ENCODE measurements around the gene NKX6-2.

Gene NKX6-2

GRCh38 chr10:132768346-132769248 lies 17.4 kb downstream of the NKX6-2 start:
- TF ChIP-seq USF1 (IDR thresholded peaks at IDR 0.05), result no peak
- no peak for TF ChIP-seq TAF1 (IDR thresholded peaks at IDR 0.05; ENCODE audit: low read depth)
- TF ChIP-seq FOXM1 (IDR thresholded peaks at IDR 0.05; ENCODE audit: borderline replicate concordance, low read depth), result no peak
- TF ChIP-seq RAD21 (IDR thresholded peaks at IDR 0.05; ENCODE audit: low read depth), result no peak

- TF ChIP-seq EGR1 (IDR thresholded peaks at IDR 0.05) (no peak), TCF12 (IDR thresholded peaks at IDR 0.05; ENCODE audit: low read depth) (no peak), CREB1 (IDR thresholded peaks at IDR 0.05; ENCODE audit: low read depth) (no peak), NFIC (IDR thresholded peaks at IDR 0.05) (no peak), REST (IDR thresholded peaks at IDR 0.05; ENCODE audit: low read depth) (no peak), CEBPB (IDR thresholded peaks at IDR 0.05) (no peak), TAF1 (IDR thresholded peaks at IDR 0.05; ENCODE audit: low read depth) (no peak), MAX (IDR thresholded peaks at IDR 0.05) (no peak), FOXM1 (IDR thresholded peaks at IDR 0.05; ENCODE audit: borderline replicate concordance, low read depth) (no peak), RAD21 (IDR thresholded peaks at IDR 0.05; ENCODE audit: low read depth) (no peak), ZBTB7A (IDR thresholded peaks at IDR 0.05; ENCODE audit: low read depth) (no peak), EP300 (IDR thresholded peaks at IDR 0.05; ENCODE audit: borderline replicate concordance) (no peak), USF1 (IDR thresholded peaks at IDR 0.05) (no peak)
Measured at GRCh38 chr10:132766291-132766690, 19.7 kb downstream of the NKX6-2 start.

GRCh38 chr10:132765435-132765834 lies 20.5 kb downstream of the NKX6-2 start:
- TF ChIP-seq REST (IDR thresholded peaks at IDR 0.05; ENCODE audit: low read depth), result no peak
- TF ChIP-seq TEAD4 (IDR thresholded peaks at IDR 0.05), result no peak
- no peak for TF ChIP-seq USF1 (IDR thresholded peaks at IDR 0.05)
- TF ChIP-seq CEBPB (IDR thresholded peaks at IDR 0.05), result no peak
- no peak for TF ChIP-seq ZBTB7A (IDR thresholded peaks at IDR 0.05; ENCODE audit: low read depth)
- no peak for TF ChIP-seq MAX (IDR thresholded peaks at IDR 0.05)
- TF ChIP-seq FOXM1 (IDR thresholded peaks at IDR 0.05; ENCODE audit: borderline replicate concordance, low read depth), result no peak
- TF ChIP-seq EP300 (IDR thresholded peaks at IDR 0.05; ENCODE audit: borderline replicate concordance), result no peak
- no peak for TF ChIP-seq NFIC (IDR thresholded peaks at IDR 0.05)
- TF ChIP-seq TAF1 (IDR thresholded peaks at IDR 0.05; ENCODE audit: low read depth), result no peak
- TF ChIP-seq CREB1 (IDR thresholded peaks at IDR 0.05; ENCODE audit: low read depth), result no peak
- TF ChIP-seq EGR1 (IDR thresholded peaks at IDR 0.05), result no peak
- no peak for TF ChIP-seq TCF12 (IDR thresholded peaks at IDR 0.05; ENCODE audit: low read depth)
- TF ChIP-seq YY1 (IDR thresholded peaks at IDR 0.05; ENCODE audit: low read depth), result no peak
- no peak for TF ChIP-seq RAD21 (IDR thresholded peaks at IDR 0.05; ENCODE audit: low read depth)

GRCh38 chr10:132764108-132764507 lies 21.8 kb downstream of the NKX6-2 start:
- TF ChIP-seq TEAD4 (IDR thresholded peaks at IDR 0.05), result no peak
- TF ChIP-seq EGR1 (IDR thresholded peaks at IDR 0.05), result no peak
- no peak for TF ChIP-seq EP300 (IDR thresholded peaks at IDR 0.05; ENCODE audit: borderline replicate concordance)
- TF ChIP-seq YY1 (IDR thresholded peaks at IDR 0.05; ENCODE audit: low read depth), result no peak
- no peak for TF ChIP-seq TCF12 (IDR thresholded peaks at IDR 0.05; ENCODE audit: low read depth)
- TF ChIP-seq ZBTB7A (IDR thresholded peaks at IDR 0.05; ENCODE audit: low read depth), result no peak
- TF ChIP-seq USF1 (IDR thresholded peaks at IDR 0.05), result no peak
- TF ChIP-seq CREB1 (IDR thresholded peaks at IDR 0.05; ENCODE audit: low read depth), result no peak
- TF ChIP-seq FOXM1 (IDR thresholded peaks at IDR 0.05; ENCODE audit: borderline replicate concordance, low read depth), result no peak
- no peak for TF ChIP-seq CEBPB (IDR thresholded peaks at IDR 0.05)
- no peak for TF ChIP-seq TAF1 (IDR thresholded peaks at IDR 0.05; ENCODE audit: low read depth)
- no peak for TF ChIP-seq NFIC (IDR thresholded peaks at IDR 0.05)
- TF ChIP-seq REST (IDR thresholded peaks at IDR 0.05; ENCODE audit: low read depth), result no peak
- no peak for TF ChIP-seq MAX (IDR thresholded peaks at IDR 0.05)

All from Ishikawa (cell line).